ENCODE results near the gene MYO5B. TPM values are rescaled to one million over a fixed set of nuclear protein-coding genes. Genes with fewer than 3 reads are reported as not detected.

The MYO5B gene
- total RNA-seq, 5 donors from 2014 or later (not counting 1 experiment from before 2014, with no cell fraction given): 0.09 to 0.72 (median 0.50) TPM; not detected in 2

DNA sequence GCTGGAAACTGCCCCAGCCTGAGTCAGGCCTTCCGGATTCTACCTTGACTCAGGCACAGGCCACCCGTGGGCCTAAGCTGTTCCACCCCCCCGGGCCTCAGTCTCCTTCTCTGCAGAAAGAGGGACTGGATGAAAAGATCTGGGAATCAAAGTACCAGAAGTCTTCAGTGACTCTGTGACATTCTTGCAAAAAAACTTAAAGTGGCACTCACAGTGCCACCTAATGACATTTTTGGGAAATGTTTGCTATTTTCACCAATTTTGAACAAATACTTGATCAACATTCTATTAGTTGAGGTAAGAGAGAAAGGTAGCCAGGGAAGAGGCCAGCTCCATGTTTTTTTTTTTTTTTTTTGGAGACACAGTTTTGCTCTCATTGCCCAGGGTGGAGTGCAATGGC, 333.3 kb downstream of the MYO5B start:
- H3K9me3 Mint-ChIP-seq: no peaks in the 10 kb centered on the region
- ATAC-seq (replicated peaks in 1 of 4): no peak
- H3K4me3 Mint-ChIP-seq: no peak overlapping the region
- 60% methylated on average over 1 of the region's 3 CpGs for WGBS (ENCODE audit: insufficient coverage)
- ChIA-PET CTCF (interaction anchor here (0.6 to 2.5 kb wide), 18 partner anchors 33 to 1414 kb away, joined by 3 to 13 read pairs (median 4); no protein-coding TSS in a partner anchor), POLR2A (interaction anchor here in 1 of 2 donors (0.6 kb wide), 1 partner anchor 26 kb away, joined by 4 read pairs; no protein-coding TSS in a partner anchor)
- Histone ChIP-seq H3K27me3 (replicated peaks in 1 of 2; ENCODE audit: control insufficient read depth in 2 of 2, extremely low read depth in 1 of 2, insufficient read depth in 2 of 2, low read length in 1 of 2) (peaks cover 0 to 20% of the 10 kb centered on the region in 2 experiments), H3K4me3 (ENCODE audit: control insufficient read depth in 1 of 2, extremely low read depth in 1 of 2, low read length in 1 of 2) (no peak overlapping the region), H3K9me3 (no peaks in the 10 kb centered on the region), H3K4me1 (ENCODE audit: control insufficient read depth in 1 of 2, extremely low read depth in 1 of 2, insufficient read depth in 2 of 2, low read length in 2 of 2) (no peaks in the 10 kb centered on the region), H3K36me3 (ENCODE audit: control insufficient read depth in 2 of 2, extremely low read depth in 1 of 2, insufficient read depth in 1 of 2, low read length in 1 of 2) (no peaks in the 10 kb centered on the region), H3K27ac (ENCODE audit: low read length) (no peak overlapping the region)
- peaks cover 0 to 2% (median 0%) of the 10 kb centered on the region in 3 donors for H3K4me1 Mint-ChIP-seq
- no peak overlapping the region for H3K27ac Mint-ChIP-seq
- peaks cover 9% of the 10 kb centered on the region in 2 donors for H3K27me3 Mint-ChIP-seq
- no peaks in the 10 kb centered on the region for H3K36me3 Mint-ChIP-seq
- peak in 2 of 35 experiments; percentile 3 to 48 for DNase-seq

DNA sequence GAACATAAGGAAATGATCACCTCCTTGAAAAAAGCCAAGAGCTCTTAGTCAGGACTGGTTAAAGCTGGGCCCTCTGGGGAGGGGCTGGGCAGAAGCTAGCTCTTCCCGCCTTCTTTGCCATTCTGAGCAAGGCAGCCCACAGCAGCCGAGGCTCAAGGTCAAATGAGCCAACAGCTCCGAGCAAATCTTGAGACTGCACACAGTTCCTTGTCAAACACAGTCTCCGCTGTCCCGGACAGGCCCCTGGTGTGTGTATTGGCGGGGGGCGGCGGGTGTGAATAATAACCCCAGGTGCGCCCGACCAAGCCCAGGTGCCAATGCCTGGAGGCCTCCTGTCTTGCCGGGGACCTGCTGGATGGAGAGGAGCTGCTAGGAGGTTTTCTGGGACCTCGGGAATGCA, 335.2 kb downstream of the MYO5B start:
- no peaks in the 10 kb centered on the region for H3K9me3 Mint-ChIP-seq
- H3K4me1 Mint-ChIP-seq: peaks cover 0 to 2% (median 0%) of the 10 kb centered on the region in 3 donors
- no peaks in the 10 kb centered on the region for H3K9me3 ChIP-seq
- no peaks in the 10 kb centered on the region for H3K4me1 ChIP-seq (ENCODE audit: control insufficient read depth in 1 of 2, extremely low read depth in 1 of 2, insufficient read depth in 2 of 2, low read length in 2 of 2)
- DNase-seq (no peak), ATAC-seq (replicated peaks in 1 of 4) (no peak)
- CTCF ChIA-PET: interaction anchor here (0.6 to 3.5 kb wide), 17 partner anchors 46 to 1182 kb away, joined by 3 to 26 read pairs (median 4); partner anchors contain the start of gene ACAA2 (in 1 of the 2)
- no peak overlapping the region for H3K4me3 Mint-ChIP-seq
- WGBS (ENCODE audit: insufficient coverage): 88% methylated on average over 10 of the region's 12 CpGs
- H3K36me3 ChIP-seq (ENCODE audit: control insufficient read depth in 2 of 2, extremely low read depth in 1 of 2, insufficient read depth in 1 of 2, low read length in 1 of 2): no peaks in the 10 kb centered on the region
- H3K4me3 ChIP-seq (ENCODE audit: control insufficient read depth in 1 of 2, extremely low read depth in 1 of 2, low read length in 1 of 2): no peak overlapping the region
- H3K27me3 ChIP-seq (replicated peaks in 1 of 2; ENCODE audit: control insufficient read depth in 2 of 2, extremely low read depth in 1 of 2, insufficient read depth in 2 of 2, low read length in 1 of 2): peaks cover 0 to 16% of the 10 kb centered on the region in 2 experiments
- POLR2A ChIA-PET: no interaction called here
- H3K27ac ChIP-seq (ENCODE audit: low read length): no peak overlapping the region
- H3K27me3 Mint-ChIP-seq: peaks cover 3 to 9% of the 10 kb centered on the region in 2 donors
- no peaks in the 10 kb centered on the region for H3K36me3 Mint-ChIP-seq
- no peak overlapping the region for H3K27ac Mint-ChIP-seq

DNA sequence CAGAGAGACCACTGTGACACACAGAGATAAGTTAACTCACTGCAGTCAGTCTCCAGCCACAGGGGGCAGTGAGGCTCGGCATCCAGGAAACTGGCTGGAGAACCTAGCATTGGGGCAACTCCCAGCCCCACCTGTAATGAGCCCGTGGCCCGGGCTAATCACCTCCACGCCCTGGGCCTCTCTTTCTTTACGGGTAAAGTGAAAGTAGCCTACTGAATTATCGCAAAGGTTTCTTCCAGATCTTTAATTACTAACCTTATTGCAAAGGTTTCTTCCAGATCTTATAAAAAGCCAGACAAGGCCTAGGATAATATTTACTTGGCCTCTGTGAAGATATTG, 336.0 kb downstream of the MYO5B start:
- H3K9me3 Mint-ChIP-seq: no peaks in the 10 kb centered on the region
- WGBS (ENCODE audit: insufficient coverage): 33% methylated on average over 1 of the region's 6 CpGs
- Histone ChIP-seq H3K4me3 (ENCODE audit: control insufficient read depth in 1 of 2, extremely low read depth in 1 of 2, low read length in 1 of 2) (no peak overlapping the region), H3K27ac (ENCODE audit: low read length) (no peak overlapping the region), H3K27me3 (replicated peaks in 1 of 2; ENCODE audit: control insufficient read depth in 2 of 2, extremely low read depth in 1 of 2, insufficient read depth in 2 of 2, low read length in 1 of 2) (peaks cover 0 to 12% of the 10 kb centered on the region in 2 experiments), H3K4me1 (ENCODE audit: control insufficient read depth in 1 of 2, extremely low read depth in 1 of 2, insufficient read depth in 2 of 2, low read length in 2 of 2) (no peaks in the 10 kb centered on the region), H3K36me3 (ENCODE audit: control insufficient read depth in 2 of 2, extremely low read depth in 1 of 2, insufficient read depth in 1 of 2, low read length in 1 of 2) (no peaks in the 10 kb centered on the region), H3K9me3 (no peaks in the 10 kb centered on the region)
- ATAC-seq (replicated peaks in 1 of 4) (no peak), DNase-seq (no peak)
- H3K36me3 Mint-ChIP-seq: no peaks in the 10 kb centered on the region
- H3K27ac Mint-ChIP-seq: no peak overlapping the region
- CTCF ChIA-PET: interaction anchor here (0.5 to 3.5 kb wide), 15 partner anchors 10 to 1185 kb away, joined by 3 to 26 read pairs (median 4); no protein-coding TSS in a partner anchor
- POLR2A ChIA-PET: no interaction called here
- H3K4me1 Mint-ChIP-seq: peaks cover 0 to 2% (median 0%) of the 10 kb centered on the region in 3 donors
- H3K27me3 Mint-ChIP-seq: peaks cover 3 to 4% of the 10 kb centered on the region in 2 donors
- H3K4me3 Mint-ChIP-seq: no peak overlapping the region

DNA sequence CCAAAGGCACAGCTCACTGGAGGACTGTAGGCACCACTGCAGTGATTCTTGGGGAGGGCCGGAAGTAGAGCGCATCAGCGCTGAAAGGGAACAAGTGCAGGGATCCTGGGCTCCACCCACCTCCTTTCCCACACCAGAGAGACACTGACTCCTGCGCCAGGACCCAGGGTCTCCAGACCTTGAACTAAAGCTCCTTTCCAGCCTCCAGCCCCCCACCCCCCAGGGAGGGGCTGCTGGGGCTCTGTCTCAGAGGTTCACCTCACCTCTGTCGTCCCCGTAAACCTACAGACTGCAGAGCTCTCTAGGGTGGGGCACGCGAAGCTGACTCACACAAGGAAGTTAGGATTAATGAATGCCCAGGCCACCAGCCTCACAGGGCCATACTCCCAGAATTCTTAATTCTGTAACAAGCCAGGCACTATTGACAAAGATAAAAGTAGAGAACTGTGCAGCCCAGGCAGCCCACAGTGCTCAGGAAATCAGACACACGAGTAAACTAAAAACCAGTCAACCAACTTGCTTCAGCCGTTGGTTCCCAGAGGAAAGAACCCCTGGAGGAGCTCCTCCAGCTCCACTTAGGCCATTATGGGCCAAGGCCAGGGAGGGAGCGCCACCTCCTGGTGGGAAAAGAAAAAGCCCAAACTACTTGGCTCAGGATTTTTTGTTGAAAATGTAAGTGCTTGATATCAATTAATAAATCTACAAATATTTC, 336.5 kb downstream of the MYO5B start:
- H3K27ac ChIP-seq (ENCODE audit: low read length): no peak overlapping the region
- Mint-ChIP-seq H3K27me3 (peaks cover 0 to 4% of the 10 kb centered on the region in 2 donors), H3K27ac (no peak overlapping the region), H3K36me3 (no peaks in the 10 kb centered on the region), H3K4me3 (no peak overlapping the region), H3K9me3 (no peaks in the 10 kb centered on the region), H3K4me1 (peaks cover 0 to 2% (median 0%) of the 10 kb centered on the region in 3 donors)
- peak in 2 of 4 experiments; percentile 33 to 35 for ATAC-seq (replicated peaks in 1 of 4)
- no peaks in the 10 kb centered on the region for H3K4me1 ChIP-seq (ENCODE audit: control insufficient read depth in 1 of 2, extremely low read depth in 1 of 2, insufficient read depth in 2 of 2, low read length in 2 of 2)
- WGBS (ENCODE audit: insufficient coverage): 85% methylated on average over 2 of the region's 11 CpGs
- ChIA-PET CTCF (interaction anchor here (0.5 to 3.5 kb wide), 15 partner anchors 10 to 1347 kb away, joined by 3 to 26 read pairs (median 3); no protein-coding TSS in a partner anchor), POLR2A (no interaction called here)
- H3K4me3 ChIP-seq (ENCODE audit: control insufficient read depth in 1 of 2, extremely low read depth in 1 of 2, low read length in 1 of 2): no peak overlapping the region
- DNase-seq: peak in 31 of 35 experiments; percentile 5 to 74 (median 41)
- no peaks in the 10 kb centered on the region for H3K36me3 ChIP-seq (ENCODE audit: control insufficient read depth in 2 of 2, extremely low read depth in 1 of 2, insufficient read depth in 1 of 2, low read length in 1 of 2)
- no peaks in the 10 kb centered on the region for H3K9me3 ChIP-seq
- peaks cover 0 to 10% of the 10 kb centered on the region in 2 experiments for H3K27me3 ChIP-seq (replicated peaks in 1 of 2; ENCODE audit: control insufficient read depth in 2 of 2, extremely low read depth in 1 of 2, insufficient read depth in 2 of 2, low read length in 1 of 2)

DNA sequence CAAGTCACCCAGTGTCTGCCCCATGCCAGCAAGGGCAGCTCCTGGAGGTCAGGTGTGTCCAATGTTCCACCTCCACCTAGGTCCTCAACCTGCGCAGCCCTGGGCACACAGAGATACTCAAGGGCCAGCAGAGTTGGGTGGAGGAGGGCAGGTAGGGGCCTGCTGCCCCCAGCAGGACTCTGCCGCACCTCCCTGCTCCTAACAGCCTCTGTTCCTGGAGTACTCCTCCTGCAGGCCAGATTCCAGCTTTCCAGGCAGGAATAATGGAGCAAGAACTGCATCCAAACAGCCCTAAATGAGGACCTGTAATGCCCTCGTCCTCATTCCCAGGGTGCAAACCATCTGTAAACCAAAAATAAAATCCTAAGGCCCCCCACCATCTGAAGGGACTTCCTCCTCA, 337.2 kb downstream of the MYO5B start:
- 100% methylated on average over 1 of the region's 3 CpGs for WGBS (ENCODE audit: insufficient coverage)
- no peak for DNase-seq
- peaks cover 0 to 7% of the 10 kb centered on the region in 2 experiments for H3K27me3 ChIP-seq (replicated peaks in 1 of 2; ENCODE audit: control insufficient read depth in 2 of 2, extremely low read depth in 1 of 2, insufficient read depth in 2 of 2, low read length in 1 of 2)
- H3K4me3 ChIP-seq (ENCODE audit: control insufficient read depth in 1 of 2, extremely low read depth in 1 of 2, low read length in 1 of 2): no peak overlapping the region
- no peak overlapping the region for H3K27ac ChIP-seq (ENCODE audit: low read length)
- H3K4me3 Mint-ChIP-seq: no peak overlapping the region
- H3K36me3 Mint-ChIP-seq: no peaks in the 10 kb centered on the region
- H3K27ac Mint-ChIP-seq: no peak overlapping the region
- CTCF ChIA-PET: interaction anchor here (1.2 to 3.5 kb wide), 6 partner anchors 23 to 349 kb away, joined by 4 to 26 read pairs (median 13); no protein-coding TSS in a partner anchor
- no peaks in the 10 kb centered on the region for H3K9me3 ChIP-seq
- H3K9me3 Mint-ChIP-seq: no peaks in the 10 kb centered on the region
- ATAC-seq (replicated peaks in 1 of 4): no peak
- H3K4me1 Mint-ChIP-seq: peaks cover 0 to 2% (median 0%) of the 10 kb centered on the region in 3 donors
- peaks cover 0 to 3% of the 10 kb centered on the region in 2 donors for H3K27me3 Mint-ChIP-seq
- H3K36me3 ChIP-seq (ENCODE audit: control insufficient read depth in 2 of 2, extremely low read depth in 1 of 2, insufficient read depth in 1 of 2, low read length in 1 of 2): no peaks in the 10 kb centered on the region
- POLR2A ChIA-PET: no interaction called here
- no peaks in the 10 kb centered on the region for H3K4me1 ChIP-seq (ENCODE audit: control insufficient read depth in 1 of 2, extremely low read depth in 1 of 2, insufficient read depth in 2 of 2, low read length in 2 of 2)

DNA sequence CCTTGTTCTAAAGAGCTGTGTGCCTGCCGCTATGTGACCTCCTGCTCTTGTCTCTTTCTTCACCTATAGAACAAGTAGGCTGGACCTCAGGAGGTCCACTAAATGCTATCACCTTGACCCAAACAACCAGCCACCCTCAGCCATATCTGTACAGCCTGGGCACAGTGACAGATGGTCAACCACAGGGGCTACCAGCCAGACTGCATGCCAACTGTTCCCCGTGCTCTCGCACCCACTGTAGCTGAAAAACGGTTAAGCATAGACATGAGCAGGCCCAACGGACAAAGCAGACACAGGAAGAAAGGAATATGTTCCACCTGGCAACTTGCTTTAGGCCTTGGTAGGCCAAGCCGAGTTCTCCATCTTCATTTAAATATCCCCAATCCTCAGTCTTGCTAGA, 338.5 kb downstream of the MYO5B start:
- H3K4me1 Mint-ChIP-seq: peaks cover 0 to 2% (median 0%) of the 10 kb centered on the region in 3 donors
- H3K36me3 Mint-ChIP-seq: no peaks in the 10 kb centered on the region
- H3K27me3 Mint-ChIP-seq: no peaks in the 10 kb centered on the region
- 97% methylated on average over 5 of the region's 6 CpGs for WGBS (ENCODE audit: insufficient coverage)
- ATAC-seq (replicated peaks in 1 of 4) (no peak), DNase-seq (no peak)
- Histone ChIP-seq H3K4me1 (ENCODE audit: control insufficient read depth in 1 of 2, extremely low read depth in 1 of 2, insufficient read depth in 2 of 2, low read length in 2 of 2) (no peaks in the 10 kb centered on the region), H3K4me3 (ENCODE audit: control insufficient read depth in 1 of 2, extremely low read depth in 1 of 2, low read length in 1 of 2) (no peak overlapping the region), H3K9me3 (no peaks in the 10 kb centered on the region), H3K27me3 (replicated peaks in 1 of 2; ENCODE audit: control insufficient read depth in 2 of 2, extremely low read depth in 1 of 2, insufficient read depth in 2 of 2, low read length in 1 of 2) (no peaks in the 10 kb centered on the region), H3K36me3 (ENCODE audit: control insufficient read depth in 2 of 2, extremely low read depth in 1 of 2, insufficient read depth in 1 of 2, low read length in 1 of 2) (no peaks in the 10 kb centered on the region), H3K27ac (ENCODE audit: low read length) (no peak overlapping the region)
- ChIA-PET POLR2A (interaction anchor here in 1 of 2 donors (0.6 kb wide), 1 partner anchor 57 kb away, joined by 6 read pairs; no protein-coding TSS in a partner anchor), CTCF (interaction anchor here in 1 of 2 donors (1.0 kb wide), 1 partner anchor 1177 kb away, joined by 3 read pairs; no protein-coding TSS in a partner anchor)
- no peaks in the 10 kb centered on the region for H3K9me3 Mint-ChIP-seq
- no peak overlapping the region for H3K27ac Mint-ChIP-seq
- no peak overlapping the region for H3K4me3 Mint-ChIP-seq
